Measurements from ENCODE around the gene SPECC1L. TPM values are rescaled to one million over a fixed set of nuclear protein-coding genes. Genes with fewer than 3 reads are reported as not detected.

SPECC1L gene
- total and polyA plus RNA-seq, 10 of the 15 experiments (the other 5 are each of a cell fraction or from before 2014, with no cell fraction given): 1.9 to 40.6 (median 19.1) TPM

- Histone ChIP-seq H3K4me1 (ENCODE audit: control insufficient read depth, insufficient read depth, low read length) (no peaks in the 10 kb centered on the region), H3K9ac (ENCODE audit: control insufficient read depth, insufficient read depth, low read length) (no peak overlapping the region), H4K20me1 (ENCODE audit: control insufficient read depth, insufficient read depth) (no peaks in the 10 kb centered on the region), H3K4me3 (no peak overlapping the region), H3K27me3 (replicated peaks in 1 of 2; ENCODE audit: control insufficient read depth in 2 of 2, insufficient read depth in 2 of 2, low read length in 1 of 2) (no peaks in the 10 kb centered on the region), H3K9me3 (replicated peaks; ENCODE audit: control insufficient read depth, insufficient read depth, low read length) (no peaks in the 10 kb centered on the region), H3K36me3 (ENCODE audit: control insufficient read depth in 2 of 2, insufficient read depth in 2 of 2, low read length in 1 of 2) (peaks cover 0 to 8% of the 10 kb centered on the region in 2 experiments; a peak in 3 of 4 replicates), H3K4me2 (ENCODE audit: control insufficient read depth, insufficient read depth) (no peak overlapping the region), H3K79me2 (ENCODE audit: control insufficient read depth, insufficient read depth, low read length) (no peaks in the 10 kb centered on the region), H3K27ac (ENCODE audit: control insufficient read depth, insufficient read depth) (no peak overlapping the region), H2AFZ (ENCODE audit: control insufficient read depth, low read depth, low read length) (no peak overlapping the region)
- DNase-seq (ENCODE audit: low read depth, low spot score) (no peak), FAIRE-seq (no peak), ATAC-seq (no peak)
- ChIA-PET POLR2A (no interaction called here), RAD21 (ENCODE audit: unreplicated experiment) (interaction anchor here (1.0 kb wide), 1 partner anchor 89 kb away, joined by 3 read pairs; no protein-coding TSS in a partner anchor), CTCF (interaction anchor here (1.4 to 1.5 kb wide), 2 partner anchors 103 to 107 kb away, joined by 4 to 7 read pairs; no protein-coding TSS in a partner anchor), SMC1A (ENCODE audit: uncharacterized antibody, unreplicated experiment) (no interaction called here)
- no TSS peak for BruUV-seq (replicated peaks)
- WGBS (ENCODE audit: insufficient coverage, insufficient replicate concordance, low lambda C conversion rate, missing lambda C conversion rate): 47% methylated on average over 16 of the region's 16 CpGs
- intact Hi-C loops (cut with micrococcal nuclease; ENCODE audit: unreplicated experiment) (no loop called here), in situ Hi-C loops (cut with MboI) (no loop called here)
- TF ChIP-seq RCOR1 (conservative IDR thresholded peaks at IDR 0.05; ENCODE audit: low read depth, low read length): no peak
- TF ChIP-seq, protein P1, sequence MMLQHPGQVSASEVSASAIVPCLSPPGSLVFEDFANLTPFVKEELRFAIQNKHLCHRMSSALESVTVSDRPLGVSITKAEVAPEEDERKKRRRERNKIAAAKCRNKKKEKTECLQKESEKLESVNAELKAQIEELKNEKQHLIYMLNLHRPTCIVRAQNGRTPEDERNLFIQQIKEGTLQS (IDR thresholded peaks at IDR 0.05; ENCODE audit: borderline replicate concordance, extremely low read depth, low read depth, low read length): no peak
- TF ChIP-seq SKIL (IDR thresholded peaks at IDR 0.05; ENCODE audit: low read depth, poor library complexity, severe bottlenecking): no peak
- TF ChIP-seq JUNB (IDR thresholded peaks at IDR 0.05): no peak
- no peak for TF ChIP-seq LARP7 (IDR thresholded peaks at IDR 0.05)
- TF ChIP-seq, protein P2, sequence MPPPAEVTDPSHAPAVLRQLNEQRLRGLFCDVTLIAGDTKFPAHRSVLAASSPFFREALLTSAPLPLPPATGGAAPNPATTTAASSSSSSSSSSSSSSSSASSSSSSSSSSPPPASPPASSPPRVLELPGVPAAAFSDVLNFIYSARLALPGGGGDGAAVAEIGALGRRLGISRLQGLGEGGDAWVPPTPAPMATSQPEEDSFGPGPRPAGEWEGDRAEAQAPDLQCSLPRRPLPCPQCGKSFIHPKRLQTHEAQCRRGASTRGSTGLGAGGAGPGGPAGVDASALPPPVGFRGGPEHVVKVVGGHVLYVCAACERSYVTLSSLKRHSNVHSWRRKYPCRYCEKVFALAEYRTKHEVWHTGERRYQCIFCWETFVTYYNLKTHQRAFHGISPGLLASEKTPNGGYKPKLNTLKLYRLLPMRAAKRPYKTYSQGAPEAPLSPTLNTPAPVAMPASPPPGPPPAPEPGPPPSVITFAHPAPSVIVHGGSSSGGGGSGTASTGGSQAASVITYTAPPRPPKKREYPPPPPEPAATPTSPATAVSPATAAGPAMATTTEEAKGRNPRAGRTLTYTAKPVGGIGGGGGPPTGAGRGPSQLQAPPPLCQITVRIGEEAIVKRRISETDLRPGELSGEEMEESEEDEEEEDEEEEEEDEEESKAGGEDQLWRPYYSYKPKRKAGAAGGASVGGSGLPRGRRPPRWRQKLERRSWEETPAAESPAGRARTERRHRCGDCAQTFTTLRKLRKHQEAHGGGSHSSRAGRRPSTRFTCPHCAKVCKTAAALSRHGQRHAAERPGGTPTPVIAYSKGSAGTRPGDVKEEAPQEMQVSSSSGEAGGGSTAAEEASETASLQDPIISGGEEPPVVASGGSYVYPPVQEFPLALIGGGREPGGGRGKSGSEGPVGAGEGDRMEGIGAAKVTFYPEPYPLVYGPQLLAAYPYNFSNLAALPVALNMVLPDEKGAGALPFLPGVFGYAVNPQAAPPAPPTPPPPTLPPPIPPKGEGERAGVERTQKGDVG (CRISPR knock-in tag; IDR thresholded peaks at IDR 0.05): no peak
- no peak for TF ChIP-seq ZSCAN29 (IDR thresholded peaks at IDR 0.05)
- no peak for TF ChIP-seq RBBP5 (conservative IDR thresholded peaks at IDR 0.05)
- no peak for TF ChIP-seq DPF2 (IDR thresholded peaks at IDR 0.05)
- TF ChIP-seq KLF5 (IDR thresholded peaks at IDR 0.05; ENCODE audit: partially characterized antibody): no peak
- TF ChIP-seq CHD1 (IDR thresholded peaks at IDR 0.05; ENCODE audit: low read depth, low read length): no peak
Observed at GRCh38 chr22:24418786-24419474, 148.3 kb downstream of the SPECC1L start.
